ENCODE results near the gene OR51L1. TPM values are rescaled to one million over a fixed set of nuclear protein-coding genes. Genes with fewer than 3 reads are reported as not detected.
"Not testable (repeated sequence)": the region's sequence is repeated elsewhere in the genome, so short reads cannot be mapped to it uniquely, and the experiment has no call there.

OR51L1 gene, protein sequence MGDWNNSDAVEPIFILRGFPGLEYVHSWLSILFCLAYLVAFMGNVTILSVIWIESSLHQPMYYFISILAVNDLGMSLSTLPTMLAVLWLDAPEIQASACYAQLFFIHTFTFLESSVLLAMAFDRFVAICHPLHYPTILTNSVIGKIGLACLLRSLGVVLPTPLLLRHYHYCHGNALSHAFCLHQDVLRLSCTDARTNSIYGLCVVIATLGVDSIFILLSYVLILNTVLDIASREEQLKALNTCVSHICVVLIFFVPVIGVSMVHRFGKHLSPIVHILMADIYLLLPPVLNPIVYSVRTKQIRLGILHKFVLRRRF
- not detected for total RNA-seq

GRCh38 chr11:4994551-4994950 is at the start of gene OR51L1:
TSS of gene OR51L1 (plus strand) at chr11:4994851. CDS start at chr11:4998983, 4,132 bp downstream.
- no peaks in the 10 kb centered on the region for H3K4me1 ChIP-seq
- no peak within 1 kb of the TSS for H3K4me3 ChIP-seq (replicated peaks in 1 of 3)
- 87 to 96% methylated on average over 2 of the region's 2 CpGs for WGBS, 2 donors
- H3K36me3 ChIP-seq = no peaks in the 10 kb centered on the region
- intact Hi-C loops (cut with DNase I) = no loop called here
- no peaks in the 10 kb centered on the region for H3K27me3 ChIP-seq
- TF ChIP-seq POLR2A (IDR thresholded peaks at IDR 0.05) = no peak
- TF ChIP-seq, protein P1, sequence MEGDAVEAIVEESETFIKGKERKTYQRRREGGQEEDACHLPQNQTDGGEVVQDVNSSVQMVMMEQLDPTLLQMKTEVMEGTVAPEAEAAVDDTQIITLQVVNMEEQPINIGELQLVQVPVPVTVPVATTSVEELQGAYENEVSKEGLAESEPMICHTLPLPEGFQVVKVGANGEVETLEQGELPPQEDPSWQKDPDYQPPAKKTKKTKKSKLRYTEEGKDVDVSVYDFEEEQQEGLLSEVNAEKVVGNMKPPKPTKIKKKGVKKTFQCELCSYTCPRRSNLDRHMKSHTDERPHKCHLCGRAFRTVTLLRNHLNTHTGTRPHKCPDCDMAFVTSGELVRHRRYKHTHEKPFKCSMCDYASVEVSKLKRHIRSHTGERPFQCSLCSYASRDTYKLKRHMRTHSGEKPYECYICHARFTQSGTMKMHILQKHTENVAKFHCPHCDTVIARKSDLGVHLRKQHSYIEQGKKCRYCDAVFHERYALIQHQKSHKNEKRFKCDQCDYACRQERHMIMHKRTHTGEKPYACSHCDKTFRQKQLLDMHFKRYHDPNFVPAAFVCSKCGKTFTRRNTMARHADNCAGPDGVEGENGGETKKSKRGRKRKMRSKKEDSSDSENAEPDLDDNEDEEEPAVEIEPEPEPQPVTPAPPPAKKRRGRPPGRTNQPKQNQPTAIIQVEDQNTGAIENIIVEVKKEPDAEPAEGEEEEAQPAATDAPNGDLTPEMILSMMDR (IDR thresholded peaks at IDR 0.05) = no peak
- no peaks in the 10 kb centered on the region for H3K9me3 ChIP-seq
- no peak within 1 kb of the TSS for H3K27ac ChIP-seq
- DNase-seq = no peak

DNA sequence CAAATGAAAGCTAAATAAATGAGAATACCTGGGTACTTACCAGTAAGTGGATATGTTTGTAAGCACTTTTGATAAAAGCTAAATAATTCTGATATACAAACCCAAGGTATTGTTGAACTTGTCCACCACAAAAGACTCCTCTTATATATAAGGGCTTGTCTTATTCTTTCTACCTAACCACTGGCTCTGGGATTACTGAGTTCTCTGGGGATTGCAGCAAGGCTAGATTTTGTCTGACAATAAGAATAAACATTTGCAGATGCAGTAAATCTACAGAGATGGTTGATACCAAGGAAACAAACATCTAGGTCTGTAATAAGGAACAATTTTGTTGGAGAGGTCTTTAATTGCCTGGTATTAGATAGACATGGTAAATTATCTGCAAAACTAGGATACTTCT is 47.1 kb upstream of the OR51L1 start, which contains the start of gene OR51A4:
OR51A4 (minus strand) TSS at position 101 of the 400 bp plus-strand sequence. CDS start 505 bp downstream, outside the sequence.
- H3K4me1 ChIP-seq = no peaks in the 10 kb centered on the region
- no peak for DNase-seq
- TF ChIP-seq POLR2A (IDR thresholded peaks at IDR 0.05) = no peak
- TF ChIP-seq, protein P1 (IDR thresholded peaks at IDR 0.05) = no peak
- intact Hi-C loops (cut with DNase I) = no loop called here
- H3K27ac ChIP-seq = no peak within 1 kb of the TSS
- no peak within 1 kb of the TSS for H3K4me3 ChIP-seq (replicated peaks in 1 of 3)
- no peaks in the 10 kb centered on the region for H3K27me3 ChIP-seq
- no peaks in the 10 kb centered on the region for H3K9me3 ChIP-seq
- no peaks in the 10 kb centered on the region for H3K36me3 ChIP-seq

DNA sequence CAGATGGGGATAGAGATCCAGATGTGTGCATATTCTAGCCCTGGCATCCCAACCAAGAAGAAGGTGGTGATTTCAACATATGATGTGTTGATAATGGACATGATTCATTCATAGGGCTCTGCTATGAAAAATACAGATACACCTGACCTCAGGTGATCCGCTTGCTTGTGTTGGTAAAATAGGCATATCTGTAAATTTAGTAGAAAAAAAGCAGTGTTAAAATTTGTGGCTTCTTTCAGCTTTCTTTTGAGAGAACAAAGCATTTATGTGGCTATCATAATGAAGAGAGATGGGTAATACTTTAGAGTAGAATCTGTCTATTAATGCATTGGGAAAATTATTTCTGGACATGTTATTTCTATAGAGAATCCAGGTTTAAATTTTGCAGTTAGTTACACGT is 39.0 kb upstream of the OR51L1 start, which contains the start of gene OR51A2:
OR51A2 (minus strand) TSS at position 101 of the 400 bp plus-strand sequence; CDS start at position 101, 0 bp downstream.
- H3K27me3 ChIP-seq; H3K4me3 ChIP-seq (replicated peaks in 1 of 3); H3K27ac ChIP-seq; DNase-seq; intact Hi-C loops (cut with DNase I); H3K4me1 ChIP-seq; H3K36me3 ChIP-seq; H3K9me3 ChIP-seq: not testable (repeated sequence)
- 82 to 86% methylated on average over 2 of the region's 2 CpGs for WGBS, 2 donors

GRCh38 chr11:4957396-4957795 is 37.3 kb upstream of the OR51L1 start:
- DNase-seq = no peak
- Histone ChIP-seq H3K27ac (no peak overlapping the region), H3K27me3 (no peaks in the 10 kb centered on the region), H3K36me3 (no peaks in the 10 kb centered on the region), H3K9me3 (no peaks in the 10 kb centered on the region), H3K4me1 (no peaks in the 10 kb centered on the region), H3K4me3 (replicated peaks in 1 of 3) (no peak overlapping the region)
- intact Hi-C loops (cut with DNase I) = no loop called here
- WGBS, 2 donors = 86 to 88% methylated on average over 4 of the region's 4 CpGs
- TF ChIP-seq, protein P1 (IDR thresholded peaks at IDR 0.05) = no peak
- no peak for TF ChIP-seq POLR2A (IDR thresholded peaks at IDR 0.05)

GRCh38 chr11:4960877-4961276 is 33.8 kb upstream of the OR51L1 start:
- H3K4me3 ChIP-seq (replicated peaks in 1 of 3) = no peak overlapping the region
- intact Hi-C loops (cut with DNase I) = no loop called here
- H3K27ac ChIP-seq = no peak overlapping the region
- WGBS, 2 donors = 88 to 91% methylated on average over 3 of the region's 3 CpGs
- no peaks in the 10 kb centered on the region for H3K9me3 ChIP-seq
- no peak for DNase-seq
- TF ChIP-seq POLR2A (IDR thresholded peaks at IDR 0.05) = no peak
- TF ChIP-seq, protein P1 (IDR thresholded peaks at IDR 0.05) = no peak
- H3K36me3 ChIP-seq = no peaks in the 10 kb centered on the region
- H3K4me1 ChIP-seq = no peaks in the 10 kb centered on the region
- H3K27me3 ChIP-seq = no peaks in the 10 kb centered on the region

All from thyroid gland (tissue), 4 donors.